Measurements from ENCODE around the gene HNRNPLL.

Gene HNRNPLL

DNA sequence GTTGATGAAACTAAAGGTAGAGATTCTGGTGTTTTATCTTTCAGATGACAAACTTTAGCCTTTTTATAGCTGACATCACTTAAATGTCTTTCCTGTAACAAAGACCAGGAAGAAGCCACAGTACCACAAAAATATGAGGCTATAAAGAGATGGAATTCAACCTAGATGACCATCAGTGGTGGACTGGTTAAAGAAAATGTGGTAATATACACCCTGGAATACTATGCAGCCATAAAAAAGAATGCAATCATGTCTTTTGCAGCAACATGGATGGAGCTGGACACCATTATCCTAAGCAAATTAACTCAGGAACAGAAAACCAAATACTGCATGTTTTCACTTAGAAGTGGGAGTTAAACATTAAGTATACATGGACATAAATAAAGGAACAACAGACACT, 18.3 kb upstream of the HNRNPLL start:
- H2AFZ ChIP-seq (ENCODE audit: low read length) = no peak overlapping the region
- no peaks in the 10 kb centered on the region for H3K9me2 ChIP-seq (replicated peaks; ENCODE audit: low read depth, low read length)
- H3K27me3 ChIP-seq (ENCODE audit: insufficient read depth, low read length, poor library complexity, severe bottlenecking) = no peaks in the 10 kb centered on the region
- TF ChIP-seq, protein P1, sequence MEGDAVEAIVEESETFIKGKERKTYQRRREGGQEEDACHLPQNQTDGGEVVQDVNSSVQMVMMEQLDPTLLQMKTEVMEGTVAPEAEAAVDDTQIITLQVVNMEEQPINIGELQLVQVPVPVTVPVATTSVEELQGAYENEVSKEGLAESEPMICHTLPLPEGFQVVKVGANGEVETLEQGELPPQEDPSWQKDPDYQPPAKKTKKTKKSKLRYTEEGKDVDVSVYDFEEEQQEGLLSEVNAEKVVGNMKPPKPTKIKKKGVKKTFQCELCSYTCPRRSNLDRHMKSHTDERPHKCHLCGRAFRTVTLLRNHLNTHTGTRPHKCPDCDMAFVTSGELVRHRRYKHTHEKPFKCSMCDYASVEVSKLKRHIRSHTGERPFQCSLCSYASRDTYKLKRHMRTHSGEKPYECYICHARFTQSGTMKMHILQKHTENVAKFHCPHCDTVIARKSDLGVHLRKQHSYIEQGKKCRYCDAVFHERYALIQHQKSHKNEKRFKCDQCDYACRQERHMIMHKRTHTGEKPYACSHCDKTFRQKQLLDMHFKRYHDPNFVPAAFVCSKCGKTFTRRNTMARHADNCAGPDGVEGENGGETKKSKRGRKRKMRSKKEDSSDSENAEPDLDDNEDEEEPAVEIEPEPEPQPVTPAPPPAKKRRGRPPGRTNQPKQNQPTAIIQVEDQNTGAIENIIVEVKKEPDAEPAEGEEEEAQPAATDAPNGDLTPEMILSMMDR (conservative IDR thresholded peaks at IDR 0.05; ENCODE audit: low read length) = no peak
- TF ChIP-seq EZH2phosphoT487 (IDR thresholded peaks at IDR 0.05; ENCODE audit: borderline replicate concordance) = no peak
- H3K36me3 ChIP-seq (ENCODE audit: insufficient read depth, low read length) = no peaks in the 10 kb centered on the region
- H3K4me3 ChIP-seq (ENCODE audit: low read length, poor library complexity, severe bottlenecking) = no peak overlapping the region
- H3F3A ChIP-seq (ENCODE audit: low read depth) = no peaks in the 10 kb centered on the region
- no peaks in the 10 kb centered on the region for H4K20me1 ChIP-seq (ENCODE audit: insufficient read depth, low read length, poor library complexity, severe bottlenecking)
- H3K9ac ChIP-seq (ENCODE audit: low read depth, low read length, poor library complexity, severe bottlenecking) = no peak overlapping the region
- H3K4me2 ChIP-seq (ENCODE audit: low read depth, low read length, poor library complexity, severe bottlenecking) = no peak overlapping the region
- peaks cover 24% of the 10 kb centered on the region for H3K4me1 ChIP-seq (ENCODE audit: insufficient read depth, low read length, poor library complexity, severe bottlenecking)
- H3K79me2 ChIP-seq (ENCODE audit: insufficient read depth, low read length) = no peaks in the 10 kb centered on the region
- H3K9me3 ChIP-seq (ENCODE audit: insufficient read depth, low read depth, low read length) = no peaks in the 10 kb centered on the region

DNA sequence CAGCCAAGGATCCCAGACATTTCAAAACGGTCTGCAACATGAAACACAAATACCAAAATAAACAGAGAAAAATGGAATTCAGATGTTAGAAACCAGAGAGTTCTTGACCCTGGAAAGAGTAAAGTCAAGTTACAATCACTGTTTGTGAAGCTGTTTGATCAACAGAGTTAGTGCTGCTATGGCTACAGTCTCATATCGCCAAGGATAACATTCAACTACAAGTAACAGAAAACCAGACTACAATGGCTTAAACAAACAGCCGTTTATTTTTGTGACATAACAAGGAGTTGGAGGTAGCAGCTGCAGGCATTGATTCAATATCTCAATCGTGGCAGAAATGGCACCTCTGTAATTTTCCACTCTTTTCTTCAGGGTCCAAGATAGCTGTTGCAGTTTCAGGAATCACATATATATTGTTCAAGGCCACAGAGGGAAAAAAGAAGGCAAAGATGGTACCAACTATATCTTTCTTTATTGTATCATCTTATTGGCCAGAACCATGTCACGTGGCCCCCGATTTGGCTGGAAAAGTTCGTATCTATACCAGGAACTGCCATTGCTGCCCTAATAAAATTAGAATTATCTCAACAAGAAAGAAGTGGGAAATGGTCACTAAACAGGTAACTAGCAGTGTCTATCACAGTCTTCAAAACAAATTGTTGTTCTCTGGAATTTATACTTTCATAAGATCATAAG, 17.7 kb upstream of the HNRNPLL start:
- Histone ChIP-seq H3K4me3 (ENCODE audit: low read length, poor library complexity, severe bottlenecking) (no peak overlapping the region), H3K27me3 (ENCODE audit: insufficient read depth, low read length, poor library complexity, severe bottlenecking) (no peaks in the 10 kb centered on the region), H3K79me2 (ENCODE audit: insufficient read depth, low read length) (no peaks in the 10 kb centered on the region), H3K9me2 (replicated peaks; ENCODE audit: low read depth, low read length) (no peaks in the 10 kb centered on the region), H2AFZ (ENCODE audit: low read length) (no peak overlapping the region), H3K36me3 (ENCODE audit: insufficient read depth, low read length) (no peaks in the 10 kb centered on the region), H3K9me3 (ENCODE audit: insufficient read depth, low read depth, low read length) (no peaks in the 10 kb centered on the region), H4K20me1 (ENCODE audit: insufficient read depth, low read length, poor library complexity, severe bottlenecking) (no peaks in the 10 kb centered on the region), H3K9ac (ENCODE audit: low read depth, low read length, poor library complexity, severe bottlenecking) (no peak overlapping the region), H3F3A (ENCODE audit: low read depth) (no peaks in the 10 kb centered on the region), H3K4me1 (ENCODE audit: insufficient read depth, low read length, poor library complexity, severe bottlenecking) (peaks cover 18% of the 10 kb centered on the region), H3K4me2 (ENCODE audit: low read depth, low read length, poor library complexity, severe bottlenecking) (no peak overlapping the region)
- TF ChIP-seq, protein P1 (conservative IDR thresholded peaks at IDR 0.05; ENCODE audit: low read length) = no peak
- no peak for TF ChIP-seq EZH2phosphoT487 (IDR thresholded peaks at IDR 0.05; ENCODE audit: borderline replicate concordance)

DNA sequence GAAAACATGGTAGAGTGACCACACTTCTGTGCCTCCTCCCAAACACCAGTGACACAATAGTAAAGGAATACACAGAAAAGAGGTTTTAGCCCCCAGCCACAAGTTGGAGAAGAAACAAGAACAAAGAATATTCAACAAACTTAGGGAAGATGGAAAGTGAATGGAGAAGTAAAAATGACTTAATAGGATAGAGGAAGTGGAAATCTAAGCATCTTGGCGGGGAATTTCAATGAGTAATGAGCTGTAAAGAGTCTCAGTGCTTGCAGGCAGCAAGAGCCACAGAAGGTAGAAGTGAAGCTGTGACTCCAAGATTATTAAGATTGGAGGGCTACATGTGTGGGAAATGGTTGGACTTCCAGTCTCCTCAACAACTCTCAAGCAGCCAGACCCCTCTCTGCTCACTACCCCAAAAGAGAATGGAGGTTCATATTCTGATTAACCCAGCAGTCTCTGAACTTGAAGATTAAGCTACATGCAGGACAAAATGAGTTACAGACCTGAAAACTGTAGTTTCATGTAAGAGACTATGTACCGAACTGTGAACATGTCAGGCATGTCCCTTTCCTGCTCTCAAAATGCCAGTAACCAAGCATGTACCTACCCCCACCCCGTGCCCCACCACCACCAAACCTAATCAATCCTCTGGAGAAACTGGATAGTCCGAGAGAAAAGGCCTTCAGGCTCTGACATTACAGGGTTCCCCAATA, 16.9 kb upstream of the HNRNPLL start:
- H3K4me3 ChIP-seq (ENCODE audit: low read length, poor library complexity, severe bottlenecking) = no peak overlapping the region
- H3K36me3 ChIP-seq (ENCODE audit: insufficient read depth, low read length) = no peaks in the 10 kb centered on the region
- H4K20me1 ChIP-seq (ENCODE audit: insufficient read depth, low read length, poor library complexity, severe bottlenecking) = no peaks in the 10 kb centered on the region
- no peak overlapping the region for H3K9ac ChIP-seq (ENCODE audit: low read depth, low read length, poor library complexity, severe bottlenecking)
- no peak overlapping the region for H2AFZ ChIP-seq (ENCODE audit: low read length)
- TF ChIP-seq, protein P1 (conservative IDR thresholded peaks at IDR 0.05; ENCODE audit: low read length) = no peak
- TF ChIP-seq EZH2phosphoT487 (IDR thresholded peaks at IDR 0.05; ENCODE audit: borderline replicate concordance) = no peak
- H3K79me2 ChIP-seq (ENCODE audit: insufficient read depth, low read length) = no peaks in the 10 kb centered on the region
- H3F3A ChIP-seq (ENCODE audit: low read depth) = no peaks in the 10 kb centered on the region
- no peak overlapping the region for H3K4me2 ChIP-seq (ENCODE audit: low read depth, low read length, poor library complexity, severe bottlenecking)
- no peaks in the 10 kb centered on the region for H3K27me3 ChIP-seq (ENCODE audit: insufficient read depth, low read length, poor library complexity, severe bottlenecking)
- peaks cover 12% of the 10 kb centered on the region for H3K4me1 ChIP-seq (ENCODE audit: insufficient read depth, low read length, poor library complexity, severe bottlenecking)
- H3K9me3 ChIP-seq (ENCODE audit: insufficient read depth, low read depth, low read length) = no peaks in the 10 kb centered on the region
- no peaks in the 10 kb centered on the region for H3K9me2 ChIP-seq (replicated peaks; ENCODE audit: low read depth, low read length)

All from Loucy (cell line).